A673 (cell line): ENCODE results near the gene SLC6A20. TPM values are rescaled to one million over a fixed set of nuclear protein-coding genes. Genes with fewer than 3 reads are reported as not detected.

ENCODE experiments used
- BruUV-seq: library from RNA; stranded (reverse); fragments of 400-500 nt; replicated peaks from 2 replicates; lab custom pipeline; 2021; lab: Mats Ljungman, UMichigan
- CTCF ChIA-PET: fragments of 300-600 bp; sonication (Branson Sonifier 250); formaldehyde crosslinking; loops from one replicate; lab custom pipeline; 2022; ENCODE audit warnings: antibody characterized with exemption; lab: Charles Lee
- POLR2A ChIA-PET: fragments of 300-600 bp; sonication (Branson Sonifier 250); formaldehyde crosslinking; loops from one replicate; lab custom pipeline; 2022; ENCODE audit warnings: antibody characterized with exemption; ENCODE audit not compliant: low non-redundant PET; lab: Charles Lee
- DNase-seq: peaks from one replicate; pipeline ENCODE4 v3.0.0-alpha.2; 2015; ENCODE audit warnings: low spot score
- H3K27ac ChIP-seq: fragments of 200-600 bp; sonication (generic); 2 replicates; pipeline ENCODE4 v1.5.1; 2016; ENCODE audit warnings: mixed run types, low read depth, mild to moderate bottlenecking, mixed read lengths, antibody characterized with exemption, low read length; ENCODE audit not compliant: poor library complexity, severe bottlenecking
- H3K27me3 ChIP-seq: fragments of 200-600 bp; sonication (generic); replicated peaks from 2 replicates; pipeline ENCODE4 v1.6.1; 2017; ENCODE audit warnings: mixed run types, low read depth, mild to moderate bottlenecking, mixed read lengths, antibody characterized with exemption, low read length; ENCODE audit not compliant: insufficient read depth, poor library complexity
- H3K36me3 ChIP-seq: fragments of 200-600 bp; sonication (generic); 2 replicates; pipeline ENCODE4 v1.6.1; 2016; ENCODE audit warnings: mixed run types, mild to moderate bottlenecking, mixed read lengths, antibody characterized with exemption, low read length; ENCODE audit not compliant: insufficient read depth, poor library complexity, severe bottlenecking
- H3K4me1 ChIP-seq: fragments of 200-600 bp; sonication (generic); 2 replicates; pipeline ENCODE4 v1.6.1; 2017; ENCODE audit warnings: mixed run types, mild to moderate bottlenecking, mixed read lengths, antibody characterized with exemption, low read length; ENCODE audit not compliant: insufficient read depth, poor library complexity, severe bottlenecking
- H3K4me3 ChIP-seq: fragments of 200-600 bp; sonication (generic); 2 replicates; pipeline ENCODE4 v1.5.1; 2016; ENCODE audit warnings: low read depth, mixed run types, mild to moderate bottlenecking, mixed read lengths, low read length; ENCODE audit not compliant: poor library complexity, severe bottlenecking
- H3K9me3 ChIP-seq: fragments of 200-600 bp; sonication (generic); 2 replicates; pipeline ENCODE4 v1.6.1; 2016; ENCODE audit warnings: mixed run types, low read depth, mild to moderate bottlenecking, mixed read lengths, antibody characterized with exemption, low read length; ENCODE audit not compliant: poor library complexity, severe bottlenecking
- EZH2 ChIP-seq: fragments of 200-600 bp; sonication (generic); IDR thresholded peaks from 2 replicates; pipeline ENCODE4 v1.6.1; 2017; ENCODE audit warnings: borderline replicate concordance, low read depth, mild to moderate bottlenecking, mixed read lengths, antibody characterized with exemption, low read length; ENCODE audit not compliant: poor library complexity, severe bottlenecking
- intact Hi-C: fragments of 100-400 bp; cut with micrococcal nuclease; formaldehyde crosslinking; loops from one replicate; pipeline ENCODE4 v1.10.0; 2022; ENCODE audit not compliant: unreplicated experiment
- total RNA-seq: library from RNA; stranded (reverse); gene quantifications from 2 replicates; pipeline ENCODE4 v1.2.3, GENCODE V29; 2021
- TF ChIP-seq, protein P1 (sequence below): fragments of 300-800, 200-600 bp; sonication (generic); conservative IDR thresholded peaks from 2 replicates; pipeline ENCODE4 v1.5.1; 2017; ENCODE audit warnings: low read depth, mild to moderate bottlenecking, antibody characterized with exemption, low read length, moderate library complexity, mixed read lengths

The SLC6A20 gene
- total RNA-seq, 1 experiment from 2014 or later: not detected

DNA sequence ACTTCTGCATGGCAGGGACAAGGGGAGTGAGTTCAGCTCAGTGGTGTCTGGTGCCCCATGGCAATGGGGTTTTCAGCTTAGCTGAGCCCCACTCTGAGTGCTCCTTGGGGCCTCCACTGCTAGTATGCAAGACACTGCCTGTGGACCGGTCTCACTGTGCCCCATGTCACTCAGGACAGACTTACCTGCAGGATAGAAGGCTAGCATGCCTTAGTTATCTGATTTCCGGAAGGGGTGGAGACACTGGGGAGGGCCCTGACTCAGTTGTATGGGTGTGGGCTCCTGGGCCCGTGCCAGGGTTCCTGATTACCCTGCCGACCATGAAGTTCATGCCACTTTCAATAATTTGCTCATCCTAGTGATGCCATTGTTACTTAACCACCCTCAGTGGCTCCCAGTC, 4.3 kb upstream of the SLC6A20 start:
- H3K4me3 ChIP-seq: no peak overlapping the region
- peaks cover 16% of the 10 kb centered on the region for H3K27me3 ChIP-seq
- no peak for TF ChIP-seq EZH2
- TF ChIP-seq, protein P1, sequence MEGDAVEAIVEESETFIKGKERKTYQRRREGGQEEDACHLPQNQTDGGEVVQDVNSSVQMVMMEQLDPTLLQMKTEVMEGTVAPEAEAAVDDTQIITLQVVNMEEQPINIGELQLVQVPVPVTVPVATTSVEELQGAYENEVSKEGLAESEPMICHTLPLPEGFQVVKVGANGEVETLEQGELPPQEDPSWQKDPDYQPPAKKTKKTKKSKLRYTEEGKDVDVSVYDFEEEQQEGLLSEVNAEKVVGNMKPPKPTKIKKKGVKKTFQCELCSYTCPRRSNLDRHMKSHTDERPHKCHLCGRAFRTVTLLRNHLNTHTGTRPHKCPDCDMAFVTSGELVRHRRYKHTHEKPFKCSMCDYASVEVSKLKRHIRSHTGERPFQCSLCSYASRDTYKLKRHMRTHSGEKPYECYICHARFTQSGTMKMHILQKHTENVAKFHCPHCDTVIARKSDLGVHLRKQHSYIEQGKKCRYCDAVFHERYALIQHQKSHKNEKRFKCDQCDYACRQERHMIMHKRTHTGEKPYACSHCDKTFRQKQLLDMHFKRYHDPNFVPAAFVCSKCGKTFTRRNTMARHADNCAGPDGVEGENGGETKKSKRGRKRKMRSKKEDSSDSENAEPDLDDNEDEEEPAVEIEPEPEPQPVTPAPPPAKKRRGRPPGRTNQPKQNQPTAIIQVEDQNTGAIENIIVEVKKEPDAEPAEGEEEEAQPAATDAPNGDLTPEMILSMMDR: no peak
- ChIA-PET POLR2A (no interaction called here), CTCF (no interaction called here)
- intact Hi-C loops: no loop called here
- DNase-seq: no peak
- H3K36me3 ChIP-seq: no peaks in the 10 kb centered on the region
- H3K4me1 ChIP-seq: no peaks in the 10 kb centered on the region
- BruUV-seq: no TSS peak
- no peak overlapping the region for H3K27ac ChIP-seq
- H3K9me3 ChIP-seq: no peaks in the 10 kb centered on the region

DNA sequence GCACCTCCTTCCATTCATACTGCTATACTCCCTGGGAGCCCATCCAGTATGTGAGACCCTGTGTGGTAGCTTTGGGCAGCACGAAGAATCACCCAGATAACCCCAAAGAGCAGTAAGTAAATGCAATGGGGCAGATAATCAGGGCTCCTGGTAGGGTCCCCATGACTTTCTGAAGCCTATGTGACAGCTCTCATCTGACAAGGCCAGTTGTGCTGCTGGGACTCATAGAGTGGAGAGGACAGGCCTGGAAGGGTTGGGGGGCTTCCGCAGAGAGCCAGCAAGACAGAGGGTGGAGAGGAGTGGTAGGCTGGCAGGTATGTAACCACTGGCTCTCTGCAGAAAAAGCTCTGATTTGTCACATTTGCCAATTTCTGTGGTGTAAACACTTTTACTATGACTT, 3.2 kb upstream of the SLC6A20 start:
- H3K4me3 ChIP-seq: no peak overlapping the region
- BruUV-seq: no TSS peak
- intact Hi-C loops: no loop called here
- no peak for TF ChIP-seq EZH2
- TF ChIP-seq, protein P1: no peak
- no peaks in the 10 kb centered on the region for H3K4me1 ChIP-seq
- peaks cover 26% of the 10 kb centered on the region for H3K27me3 ChIP-seq
- no peaks in the 10 kb centered on the region for H3K9me3 ChIP-seq
- POLR2A ChIA-PET: no interaction called here
- CTCF ChIA-PET: no interaction called here
- no peak overlapping the region for H3K27ac ChIP-seq
- no peaks in the 10 kb centered on the region for H3K36me3 ChIP-seq
- DNase-seq: no peak

DNA sequence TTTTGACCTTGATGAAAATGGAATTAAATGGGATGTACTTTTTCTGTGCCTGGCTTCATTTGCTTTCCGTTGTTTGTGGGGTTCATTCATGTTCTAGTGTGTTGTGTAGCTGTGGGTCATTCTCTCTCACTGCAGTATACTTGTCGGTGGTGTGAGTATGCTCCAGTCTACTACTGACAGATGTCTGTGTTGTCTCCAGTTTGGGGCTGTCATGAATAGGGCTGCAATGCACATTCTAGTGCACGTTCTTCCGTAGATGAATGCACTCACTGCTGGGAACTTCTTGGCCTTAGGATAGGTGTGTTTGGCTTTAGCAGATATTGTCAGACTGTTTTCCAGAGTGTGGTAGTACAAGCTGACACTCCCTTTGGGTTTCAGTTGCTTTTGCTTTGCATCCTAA, 1.7 kb upstream of the SLC6A20 start:
- Histone ChIP-seq H3K4me3 (no peak overlapping the region), H3K4me1 (no peaks in the 10 kb centered on the region), H3K9me3 (no peaks in the 10 kb centered on the region), H3K36me3 (no peaks in the 10 kb centered on the region), H3K27ac (no peak overlapping the region), H3K27me3 (peaks cover 29% of the 10 kb centered on the region)
- ChIA-PET POLR2A (no interaction called here), CTCF (no interaction called here)
- TF ChIP-seq, protein P1: no peak
- no peak for TF ChIP-seq EZH2
- no TSS peak for BruUV-seq
- intact Hi-C loops: no loop called here
- no peak for DNase-seq
